ENCODE measurements around the gene ELMO3. TPM values are rescaled to one million over a fixed set of nuclear protein-coding genes. Genes with fewer than 3 reads are reported as not detected.
A peak's percentile ranks its signal among the peaks of the same experiment; 100 is the strongest.

Gene ELMO3
- total and polyA plus RNA-seq, 2 of the 4 experiments (the other 2 are of a cell fraction), result 0.36 to 1.6 TPM

GRCh38 chr16:67238806-67239470 lies 40.0 kb downstream of the ELMO3 start:
- H4K8ac ChIP-seq (ENCODE audit: low read depth in 2 of 2, low read length in 2 of 2), result no peak overlapping the region
- peaks cover 32 to 77% of the 10 kb centered on the region in 2 experiments; a peak in 3 of 4 replicates for H3K79me1 ChIP-seq (ENCODE audit: low read depth in 1 of 2, low read length in 2 of 2)
- H2BK15ac ChIP-seq (ENCODE audit: low read depth, low read length), result no peak overlapping the region
- no peak overlapping the region for H4K5ac ChIP-seq (ENCODE audit: low read depth, low read length)
- no peak overlapping the region for H2AK9ac ChIP-seq (replicated peaks; ENCODE audit: low read depth, low read length, poor library complexity)
- H3K4me3 ChIP-seq (ENCODE audit: insufficient read depth, low read depth, low read length), result no peak overlapping the region
- peak overlapping the region; percentile 71; the same call in 1 of the 2 replicates for H2AK5ac ChIP-seq (ENCODE audit: low read depth, low read length)
- no peaks in the 10 kb centered on the region; the same call in 1 of the 2 replicates for H4K20me1 ChIP-seq (ENCODE audit: insufficient read depth, low read length)
- H2BK20ac ChIP-seq (ENCODE audit: low read depth, low read length), result no peak overlapping the region
- ChIA-PET CTCF (no interaction called here), POLR2A (ENCODE audit: unreplicated experiment) (no interaction called here)
- no peak overlapping the region for H3K27ac ChIP-seq (ENCODE audit: insufficient read depth, low read length)
- H3K56ac ChIP-seq (ENCODE audit: extremely low read depth, insufficient read depth, low read length), result no peak overlapping the region
- no peak overlapping the region for H2AFZ ChIP-seq (replicated peaks; ENCODE audit: low read length, poor library complexity)
- DNase-seq (no peak), ATAC-seq (ENCODE audit: low read depth) (no peak)
- peaks cover 44% of the 10 kb centered on the region for H3K36me3 ChIP-seq (ENCODE audit: control insufficient read depth, insufficient read depth, low read length)
- BruUV-seq (replicated peaks), result no TSS peak
- in situ Hi-C loops (cut with MboI; ENCODE audit: low sequenced_read_pairs) (no loop called here), intact Hi-C loops (cut with micrococcal nuclease) (no loop called here), dilution Hi-C loops (cut with HindIII; ENCODE audit: low sequenced_read_pairs, unreplicated experiment) (no loop called here)
- no peak overlapping the region for H3K14ac ChIP-seq (replicated peaks; ENCODE audit: low read depth, low read length)
- H3K9ac ChIP-seq (ENCODE audit: low read depth, low read length), result no peak overlapping the region
- H2BK5ac ChIP-seq (ENCODE audit: low read depth, low read length, poor library complexity, severe bottlenecking), result no peak overlapping the region
- H3K4ac ChIP-seq (ENCODE audit: low read depth, low read length), result no peak overlapping the region
- no peak overlapping the region for H2BK120ac ChIP-seq (ENCODE audit: low read depth, low read length)
- H3K27me3 ChIP-seq (ENCODE audit: control insufficient read depth, insufficient read depth, low read length), result no peaks in the 10 kb centered on the region
- H4K91ac ChIP-seq (ENCODE audit: insufficient read depth, low read depth, low read length), result 0 out of 2 replicates have a peak overlapping the region, but pooled peaks have one; percentile 8
- peaks cover 27% of the 10 kb centered on the region for H3K4me1 ChIP-seq (ENCODE audit: control insufficient read depth, insufficient read depth, low read length)
- no peak overlapping the region for H3K18ac ChIP-seq (ENCODE audit: low read depth, low read length)
- H3K23ac ChIP-seq (ENCODE audit: low read depth, low read length), result no peak overlapping the region
- no peak overlapping the region for H3K4me2 ChIP-seq (ENCODE audit: low read depth, low read length)
- H3K9me1 ChIP-seq (ENCODE audit: insufficient read depth, low read length), result peaks cover 30% of the 10 kb centered on the region
- H3K9me3 ChIP-seq (ENCODE audit: control insufficient read depth, insufficient read depth, low read length), result no peaks in the 10 kb centered on the region
- 100% methylated on average over 3 of the region's 9 CpGs; no CpG with 5 or more reads in 1 of the 2 experiments for WGBS, 2 experiments (ENCODE audit: extremely low coverage in 2 of 2, insufficient read length in 1 of 2)
- TF ChIP-seq MAFK (IDR thresholded peaks at IDR 0.05; ENCODE audit: low read depth, low read length) (no peak), POLR2A (IDR thresholded peaks at IDR 0.05; ENCODE audit: low read depth, low read length) (no peak), ELK1 (IDR thresholded peaks at IDR 0.05; ENCODE audit: borderline replicate concordance, low read depth, low read length) (no peak), RAD21 (IDR thresholded peaks at IDR 0.05; ENCODE audit: low read length) (no peak), FOS (IDR thresholded peaks at IDR 0.05; ENCODE audit: low read depth, low read length) (no peak), MXI1 (IDR thresholded peaks at IDR 0.05; ENCODE audit: borderline replicate concordance, low read depth, low read length) (no peak), SMC3 (IDR thresholded peaks at IDR 0.05; ENCODE audit: low read depth, low read length) (no peak), MAZ (IDR thresholded peaks at IDR 0.05; ENCODE audit: borderline replicate concordance, low read depth, low read length) (no peak), BHLHE40 (IDR thresholded peaks at IDR 0.05; ENCODE audit: low read depth, low read length) (no peak), NFE2L2 (IDR thresholded peaks at IDR 0.05; ENCODE audit: low read depth, low read length) (no peak), CHD1 (IDR thresholded peaks at IDR 0.05; ENCODE audit: low read depth, low read length) (no peak), USF2 (IDR thresholded peaks at IDR 0.05; ENCODE audit: low read depth, low read length) (no peak), RFX5 (IDR thresholded peaks at IDR 0.05; ENCODE audit: low read depth, low read length) (no peak)

Data from IMR-90 (cell line).